Ovary (tissue), 3 donors: ENCODE results near the gene CTDP1.

Experiments used
- EP300 ChIP-seq: sonication (generic); formaldehyde crosslinking; IDR thresholded peaks from one replicate; pipeline ENCODE4 v1.6.1; 2017; ENCODE audit warnings: antibody characterized with exemption
- POLR2A ChIP-seq: fragments of 450-650 bp; IDR thresholded peaks from one replicate; pipeline ENCODE4 v1.6.1; 2017; ENCODE audit warnings: antibody characterized with exemption, mild to moderate bottlenecking, moderate library complexity
- TF ChIP-seq, protein P1 (sequence below), 3 donors: fragments of 450-650 bp in 2 of 3; fragments of 200-600 bp in 1 of 3; IDR thresholded peaks; one replicate each; pipeline versions ENCODE4 v1.5.1 to v1.8.0; 2016 to 2022; ENCODE audit warnings: antibody characterized with exemption in 3 of 3, mild to moderate bottlenecking in 1 of 3
- donor health status: DM: no; HTN: no; CAD: no.

- TF ChIP-seq, protein P1, sequence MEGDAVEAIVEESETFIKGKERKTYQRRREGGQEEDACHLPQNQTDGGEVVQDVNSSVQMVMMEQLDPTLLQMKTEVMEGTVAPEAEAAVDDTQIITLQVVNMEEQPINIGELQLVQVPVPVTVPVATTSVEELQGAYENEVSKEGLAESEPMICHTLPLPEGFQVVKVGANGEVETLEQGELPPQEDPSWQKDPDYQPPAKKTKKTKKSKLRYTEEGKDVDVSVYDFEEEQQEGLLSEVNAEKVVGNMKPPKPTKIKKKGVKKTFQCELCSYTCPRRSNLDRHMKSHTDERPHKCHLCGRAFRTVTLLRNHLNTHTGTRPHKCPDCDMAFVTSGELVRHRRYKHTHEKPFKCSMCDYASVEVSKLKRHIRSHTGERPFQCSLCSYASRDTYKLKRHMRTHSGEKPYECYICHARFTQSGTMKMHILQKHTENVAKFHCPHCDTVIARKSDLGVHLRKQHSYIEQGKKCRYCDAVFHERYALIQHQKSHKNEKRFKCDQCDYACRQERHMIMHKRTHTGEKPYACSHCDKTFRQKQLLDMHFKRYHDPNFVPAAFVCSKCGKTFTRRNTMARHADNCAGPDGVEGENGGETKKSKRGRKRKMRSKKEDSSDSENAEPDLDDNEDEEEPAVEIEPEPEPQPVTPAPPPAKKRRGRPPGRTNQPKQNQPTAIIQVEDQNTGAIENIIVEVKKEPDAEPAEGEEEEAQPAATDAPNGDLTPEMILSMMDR (IDR thresholded peaks at IDR 0.05), result no peak
- TF ChIP-seq EP300 (no peak), POLR2A (no peak)
These were observed 113.4 kb downstream of the CTDP1 start for GRCh38 chr18:79792988-79793355.
